GM18517 (cell line): ENCODE measurements around the gene ACAN.

Experiments used
- ATAC-seq: cut with Tn5 transposase; IDR thresholded peaks from one replicate; pipeline ENCODE4 v1.9.1; 2021; ENCODE audit warnings: mild to moderate bottlenecking, moderate library complexity; ENCODE audit not compliant: unreplicated experiment

The ACAN gene

GRCh38 chr15:88800738-88801137, 2.5 kb upstream of the ACAN start:
- ATAC-seq, result no peak

- no peak for ATAC-seq
These were observed 816 bp upstream of the ACAN start for GRCh38 chr15:88802250-88802990.

- ATAC-seq, result no peak
These were observed 320 bp upstream of the ACAN start for GRCh38 chr15:88802991-88803240.

- no peak for ATAC-seq
These were observed 648 bp downstream of the ACAN start for GRCh38 chr15:88803920-88804247.

GRCh38 chr15:88804257-88804656, 1.0 kb downstream of the ACAN start:
- ATAC-seq, result no peak

- no peak for ATAC-seq
These were observed 2.0 kb downstream of the ACAN start for GRCh38 chr15:88805031-88805780.

- no peak for ATAC-seq
These were observed 7.2 kb downstream of the ACAN start for GRCh38 chr15:88810446-88810845.

GRCh38 chr15:88812133-88812532, 8.9 kb downstream of the ACAN start:
- ATAC-seq, result no peak

GRCh38 chr15:88813960-88814359, 10.7 kb downstream of the ACAN start:
- ATAC-seq, result no peak

- ATAC-seq, result no peak
These were observed 11.2 kb downstream of the ACAN start for GRCh38 chr15:88814393-88814792.

GRCh38 chr15:88818920-88819319, 15.7 kb downstream of the ACAN start:
- no peak for ATAC-seq

GRCh38 chr15:88821993-88822392, 18.8 kb downstream of the ACAN start:
- no peak for ATAC-seq

GRCh38 chr15:88828791-88829190, 25.6 kb downstream of the ACAN start:
- ATAC-seq, result no peak

- no peak for ATAC-seq
These were observed 26.8 kb downstream of the ACAN start for GRCh38 chr15:88830016-88830415.

GRCh38 chr15:88832820-88833730, 29.8 kb downstream of the ACAN start:
- no peak for ATAC-seq

- no peak for ATAC-seq
These were observed 30.5 kb downstream of the ACAN start for GRCh38 chr15:88833731-88834100.

GRCh38 chr15:88834211-88834812, 31.1 kb downstream of the ACAN start:
- ATAC-seq, result no peak

GRCh38 chr15:88835119-88835518, 31.9 kb downstream of the ACAN start:
- no peak for ATAC-seq

GRCh38 chr15:88835646-88836045, 32.4 kb downstream of the ACAN start:
- ATAC-seq, result no peak

- ATAC-seq, result no peak
These were observed 35.4 kb downstream of the ACAN start for GRCh38 chr15:88838667-88839066.

- ATAC-seq, result no peak
These were observed 35.9 kb downstream of the ACAN start for GRCh38 chr15:88839146-88839545.
